Cardiac fibroblast (primary cell): ENCODE data around the gene VPS29.

Experiments used
- DNase-seq, 2 donors: peaks; one replicate each; pipeline versions ENCODE4 v3.0.0 to v3.0.0-alpha.2; 2010; ENCODE audit warnings: low read depth in 2 of 2
- H3K4me3 ChIP-seq, 2 donors: replicated peaks in 1 of 2; 1 replicate in 1 of 2; 2 replicates in 1 of 2; pipeline ENCODE4 v1.5.1; 2011; ENCODE audit warnings: low read depth in 2 of 2, low read length in 2 of 2, mild to moderate bottlenecking in 2 of 2, moderate library complexity in 1 of 2
- CTCF ChIP-seq: IDR thresholded peaks from one replicate; pipeline ENCODE4 v1.5.1; 2011; ENCODE audit warnings: low read depth, mild to moderate bottlenecking, low read length, inconsistent platforms

The VPS29 gene

GRCh38 chr12:110536834-110537604 lies 35.1 kb upstream of the VPS29 start:
- no peak for DNase-seq
- no peak for TF ChIP-seq CTCF
- no peak overlapping the region for H3K4me3 ChIP-seq

DNA sequence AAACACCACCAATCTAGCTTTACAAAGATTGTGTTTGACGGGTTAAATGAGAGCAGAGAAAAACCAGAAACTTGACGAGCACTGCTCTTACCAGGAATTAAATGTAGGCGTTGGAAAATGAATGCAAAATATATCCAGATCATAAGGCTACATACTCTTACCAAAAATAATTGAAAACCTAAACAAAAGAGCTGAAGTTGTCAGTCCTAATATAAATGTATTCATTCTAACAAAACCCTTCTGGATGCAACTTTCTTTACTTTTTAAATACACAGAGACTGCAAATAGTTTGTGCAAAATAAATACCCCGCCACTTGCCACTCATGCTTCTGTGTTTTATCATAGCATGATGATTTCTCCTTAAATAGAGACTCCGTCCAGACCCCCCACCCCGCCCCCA lies 32.9 kb upstream of the VPS29 start:
- no peak for DNase-seq
- H3K4me3 ChIP-seq: no peak overlapping the region
- no peak for TF ChIP-seq CTCF

DNA sequence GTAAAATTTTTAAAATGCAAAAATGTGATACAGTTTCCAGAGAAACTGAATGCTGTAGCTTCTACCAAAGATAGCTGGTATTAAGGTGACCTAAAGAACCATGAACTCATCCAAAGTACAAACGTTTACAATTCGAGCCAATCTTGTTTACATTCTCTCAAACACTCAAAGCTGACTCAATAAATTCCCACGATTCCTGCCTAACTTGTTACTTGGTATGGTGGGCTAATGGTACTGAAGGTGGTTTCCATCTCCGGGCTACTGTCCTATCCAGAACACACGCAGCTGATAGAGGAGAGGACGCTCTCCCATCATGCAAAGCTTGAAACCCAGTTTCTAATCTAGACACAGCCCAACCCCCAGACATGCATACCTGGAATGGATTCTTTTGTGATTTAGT lies 31.7 kb upstream of the VPS29 start:
- H3K4me3 ChIP-seq: no peak overlapping the region
- DNase-seq: no peak
- no peak for TF ChIP-seq CTCF

- DNase-seq: no peak
- TF ChIP-seq CTCF: no peak
- H3K4me3 ChIP-seq: no peak overlapping the region
These were observed 30.7 kb upstream of the VPS29 start for GRCh38 chr12:110532644-110533043.

- H3K4me3 ChIP-seq: no peak overlapping the region
- DNase-seq: peak; percentile 28 to 57
- TF ChIP-seq CTCF: no peak
These were observed 29.9 kb upstream of the VPS29 start for GRCh38 chr12:110531741-110532333.

DNA sequence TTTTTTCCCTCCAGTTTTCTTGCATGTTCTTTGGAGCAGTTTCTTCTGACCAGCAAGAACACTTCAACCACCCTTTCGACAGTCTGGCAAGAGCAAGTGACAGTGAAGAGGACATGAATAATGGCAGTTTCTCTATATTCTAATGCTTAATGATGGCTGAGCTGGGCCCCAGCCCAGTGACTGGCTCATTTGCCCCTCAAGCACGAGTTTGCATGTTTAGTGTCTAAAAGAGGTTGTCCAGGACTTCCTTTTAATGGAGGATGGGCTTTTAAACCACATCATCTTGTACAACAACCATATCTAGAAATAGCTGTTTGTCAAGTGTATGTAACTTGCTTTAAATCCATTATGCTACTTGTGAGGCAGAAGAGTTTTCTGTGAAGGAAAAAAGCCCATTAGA lies 28.6 kb upstream of the VPS29 start:
- DNase-seq: no peak
- no peak overlapping the region for H3K4me3 ChIP-seq
- no peak for TF ChIP-seq CTCF
